Measurements from ENCODE around the gene USP31. TPM values are rescaled to one million over a fixed set of nuclear protein-coding genes. Genes with fewer than 3 reads are reported as not detected.

Gene USP31
- 1.4 and 3.5 TPM in 2 replicates for total RNA-seq (2014; rRNA removed; shearing (Covaris generic); ENCODE audit: low replicate concordance)

DNA sequence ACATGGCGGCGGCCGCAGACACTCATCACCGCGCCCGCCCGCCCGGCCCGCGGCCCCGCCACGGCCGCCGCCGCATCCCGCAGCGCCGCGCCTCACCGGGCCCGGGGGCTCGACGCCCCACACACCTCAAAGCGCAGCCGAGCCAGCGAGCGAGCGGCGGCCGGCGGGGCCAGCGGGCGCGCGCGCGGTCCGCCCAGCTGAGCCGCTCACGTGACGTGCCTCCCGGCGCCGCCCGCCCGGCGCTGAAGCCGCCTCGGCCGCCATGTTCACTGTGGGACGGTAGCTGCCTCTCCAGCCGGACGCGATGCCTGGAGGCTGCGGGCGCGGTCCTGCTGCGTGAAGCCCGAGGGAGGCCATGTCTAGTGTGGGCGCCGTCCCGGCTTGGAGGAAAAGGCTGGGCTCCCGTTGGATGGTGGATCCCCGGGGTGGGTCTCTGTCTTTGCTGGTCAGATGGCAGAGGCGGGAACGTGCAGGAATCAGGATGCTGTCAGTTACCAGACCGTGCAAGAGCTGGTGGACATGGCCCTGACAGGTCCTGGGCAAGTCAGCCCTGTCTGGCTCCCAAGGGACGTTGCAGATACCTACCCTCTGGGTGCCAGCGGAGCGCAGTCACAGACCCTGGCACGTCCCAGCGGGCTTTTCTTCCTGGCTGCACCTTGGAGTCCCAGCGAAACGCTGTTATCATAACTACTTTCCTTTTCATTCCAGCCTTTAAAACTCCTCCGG lies at the start of gene USP31:
TSS of gene USP31 (minus strand) at position 186 of the 726 bp plus-strand sequence. CDS start at position 4, 182 bp downstream.
- Histone ChIP-seq H3K27ac (ENCODE audit: low read length) (no peak within 1 kb of the TSS), H4K20me1 (ENCODE audit: insufficient read depth, low read depth, low read length) (peaks cover 11% of the 10 kb centered on the region), H3K9ac (ENCODE audit: low read length) (peak within 1 kb of the TSS; percentile 64), H3K4me1 (ENCODE audit: low read length) (peaks cover 14% of the 10 kb centered on the region), H3K9me2 (replicated peaks; ENCODE audit: insufficient read depth, low read length) (no peaks in the 10 kb centered on the region), H3K9me3 (ENCODE audit: low read length) (no peaks in the 10 kb centered on the region), H2AFZ (ENCODE audit: low read length) (peak within 1 kb of the TSS; percentile 97), H3K27me3 (ENCODE audit: low read length) (0 out of 2 replicates have a peak, but pooled peaks cover 2% of the 10 kb centered on the region), H3K36me3 (ENCODE audit: insufficient read depth, low read length) (no peaks in the 10 kb centered on the region), H3K79me2 (ENCODE audit: low read length) (no peaks in the 10 kb centered on the region), H3K4me2 (ENCODE audit: low read depth, low read length, poor library complexity, severe bottlenecking) (peak within 1 kb of the TSS; percentile 91), H3K4me3 (ENCODE audit: low read length) (peak within 1 kb of the TSS; percentile 71)
- peak; percentile 97 for DNase-seq

- no peak overlapping the region for H2AFZ ChIP-seq (ENCODE audit: low read length)
- H3K27me3 ChIP-seq (ENCODE audit: low read length), result no peaks in the 10 kb centered on the region
- H3K36me3 ChIP-seq (ENCODE audit: insufficient read depth, low read length), result no peaks in the 10 kb centered on the region
These were observed 47.3 kb upstream of the USP31 start for GRCh38 chr16:23196539-23196938.

DNA sequence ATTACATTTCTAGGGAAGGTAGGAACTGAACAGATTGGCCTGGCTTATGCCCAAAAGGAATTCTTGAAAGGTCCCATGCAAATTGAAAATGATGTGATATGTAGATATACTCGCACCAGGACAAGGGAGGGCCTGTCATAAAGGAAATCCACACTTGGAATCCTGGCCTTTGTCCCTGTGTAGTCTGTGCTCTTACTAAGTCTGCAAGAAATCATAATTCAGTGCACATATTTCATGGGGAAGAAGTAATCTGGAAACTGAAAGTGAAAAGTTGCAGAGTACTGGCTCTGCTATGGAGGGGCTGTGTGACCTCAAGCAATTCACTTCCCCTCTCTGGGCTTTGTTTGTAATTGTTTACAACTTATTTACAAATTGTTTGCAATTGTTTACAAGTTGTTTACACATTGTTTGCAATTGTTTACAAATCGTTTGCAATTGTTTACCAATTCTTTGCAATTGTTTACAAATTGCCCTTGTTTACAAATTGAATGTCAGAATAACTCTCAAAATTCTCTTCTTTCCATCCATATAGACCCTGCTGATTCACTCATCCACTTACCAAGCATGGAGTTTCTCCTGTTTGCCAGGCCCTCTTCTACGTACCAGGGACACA lies 46.2 kb upstream of the USP31 start:
- Histone ChIP-seq H3K4me2 (ENCODE audit: low read depth, low read length, poor library complexity, severe bottlenecking) (no peak overlapping the region), H3K27ac (ENCODE audit: low read length) (no peak overlapping the region), H2AFZ (ENCODE audit: low read length) (no peak overlapping the region), H3K4me3 (ENCODE audit: low read length) (no peak overlapping the region), H3K9me3 (ENCODE audit: low read length) (no peaks in the 10 kb centered on the region), H3K79me2 (ENCODE audit: low read length) (no peaks in the 10 kb centered on the region), H3K36me3 (ENCODE audit: insufficient read depth, low read length) (no peaks in the 10 kb centered on the region), H3K9me2 (replicated peaks; ENCODE audit: insufficient read depth, low read length) (no peaks in the 10 kb centered on the region), H4K20me1 (ENCODE audit: insufficient read depth, low read depth, low read length) (no peaks in the 10 kb centered on the region), H3K27me3 (ENCODE audit: low read length) (no peaks in the 10 kb centered on the region), H3K4me1 (ENCODE audit: low read length) (no peaks in the 10 kb centered on the region), H3K9ac (ENCODE audit: low read length) (no peak overlapping the region)
- no peak for DNase-seq

More at GRCh38 chr16:23196539-23196938, 47.3 kb upstream of the USP31 start:
- Histone ChIP-seq H3K9ac (ENCODE audit: low read length) (no peak overlapping the region), H3K4me2 (ENCODE audit: low read depth, low read length, poor library complexity, severe bottlenecking) (no peak overlapping the region), H3K9me3 (ENCODE audit: low read length) (no peaks in the 10 kb centered on the region), H3K79me2 (ENCODE audit: low read length) (no peaks in the 10 kb centered on the region), H3K4me1 (ENCODE audit: low read length) (no peaks in the 10 kb centered on the region), H3K4me3 (ENCODE audit: low read length) (no peak overlapping the region), H3K27ac (ENCODE audit: low read length) (no peak overlapping the region), H4K20me1 (ENCODE audit: insufficient read depth, low read depth, low read length) (no peaks in the 10 kb centered on the region), H3K9me2 (replicated peaks; ENCODE audit: insufficient read depth, low read length) (no peaks in the 10 kb centered on the region)
- DNase-seq, result no peak

- Histone ChIP-seq H3K36me3 (ENCODE audit: insufficient read depth, low read length) (no peaks in the 10 kb centered on the region), H4K20me1 (ENCODE audit: insufficient read depth, low read depth, low read length) (no peaks in the 10 kb centered on the region), H3K9ac (ENCODE audit: low read length) (no peak overlapping the region), H3K27ac (ENCODE audit: low read length) (no peak overlapping the region), H3K9me3 (ENCODE audit: low read length) (no peaks in the 10 kb centered on the region), H3K4me3 (ENCODE audit: low read length) (no peak overlapping the region), H2AFZ (ENCODE audit: low read length) (no peak overlapping the region), H3K4me2 (ENCODE audit: low read depth, low read length, poor library complexity, severe bottlenecking) (no peak overlapping the region), H3K4me1 (ENCODE audit: low read length) (no peaks in the 10 kb centered on the region), H3K27me3 (ENCODE audit: low read length) (no peaks in the 10 kb centered on the region), H3K79me2 (ENCODE audit: low read length) (no peaks in the 10 kb centered on the region), H3K9me2 (replicated peaks; ENCODE audit: insufficient read depth, low read length) (no peaks in the 10 kb centered on the region)
- DNase-seq, result no peak
These were observed 45.4 kb upstream of the USP31 start for GRCh38 chr16:23194497-23195221.

GRCh38 chr16:23188911-23189310 lies 39.7 kb upstream of the USP31 start:
- Histone ChIP-seq H3K27ac (ENCODE audit: low read length) (no peak overlapping the region), H3K9me2 (replicated peaks; ENCODE audit: insufficient read depth, low read length) (no peaks in the 10 kb centered on the region), H3K79me2 (ENCODE audit: low read length) (no peaks in the 10 kb centered on the region), H3K36me3 (ENCODE audit: insufficient read depth, low read length) (no peaks in the 10 kb centered on the region), H3K4me3 (ENCODE audit: low read length) (no peak overlapping the region), H3K4me2 (ENCODE audit: low read depth, low read length, poor library complexity, severe bottlenecking) (no peak overlapping the region), H2AFZ (ENCODE audit: low read length) (no peak overlapping the region), H3K9ac (ENCODE audit: low read length) (no peak overlapping the region), H3K9me3 (ENCODE audit: low read length) (no peaks in the 10 kb centered on the region), H4K20me1 (ENCODE audit: insufficient read depth, low read depth, low read length) (no peaks in the 10 kb centered on the region), H3K27me3 (ENCODE audit: low read length) (no peaks in the 10 kb centered on the region), H3K4me1 (ENCODE audit: low read length) (peaks cover 5% of the 10 kb centered on the region)
- DNase-seq, result no peak

DNA sequence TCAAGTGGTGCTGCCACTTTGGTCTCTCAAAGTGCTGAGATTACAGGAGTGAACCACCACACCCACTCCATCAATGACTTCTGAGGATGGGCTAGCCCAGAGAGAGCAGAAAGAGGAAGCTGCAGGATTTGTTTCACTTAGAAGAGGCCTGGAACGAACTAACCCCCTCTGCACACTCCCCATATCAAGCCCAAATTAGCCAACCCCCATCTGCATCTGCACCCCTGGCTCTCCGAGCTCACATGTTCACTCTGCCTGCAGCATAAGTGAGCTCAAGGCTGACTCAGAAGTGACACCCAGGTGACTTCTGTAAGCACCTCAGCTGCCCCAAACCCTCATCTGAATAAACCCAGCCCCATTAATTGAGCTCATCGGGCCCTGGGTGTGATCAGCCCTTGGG lies 38.1 kb upstream of the USP31 start:
- DNase-seq, result peak; percentile 52
- Histone ChIP-seq H3K36me3 (ENCODE audit: insufficient read depth, low read length) (no peaks in the 10 kb centered on the region), H3K9me3 (ENCODE audit: low read length) (no peaks in the 10 kb centered on the region), H3K9ac (ENCODE audit: low read length) (no peak overlapping the region), H3K4me3 (ENCODE audit: low read length) (no peak overlapping the region), H3K4me1 (ENCODE audit: low read length) (peaks cover 5% of the 10 kb centered on the region), H4K20me1 (ENCODE audit: insufficient read depth, low read depth, low read length) (no peaks in the 10 kb centered on the region), H3K4me2 (ENCODE audit: low read depth, low read length, poor library complexity, severe bottlenecking) (peak overlapping the region; percentile 2), H3K9me2 (replicated peaks; ENCODE audit: insufficient read depth, low read length) (no peaks in the 10 kb centered on the region), H2AFZ (ENCODE audit: low read length) (no peak overlapping the region), H3K27me3 (ENCODE audit: low read length) (no peaks in the 10 kb centered on the region), H3K79me2 (ENCODE audit: low read length) (no peaks in the 10 kb centered on the region), H3K27ac (ENCODE audit: low read length) (no peak overlapping the region)

DNA sequence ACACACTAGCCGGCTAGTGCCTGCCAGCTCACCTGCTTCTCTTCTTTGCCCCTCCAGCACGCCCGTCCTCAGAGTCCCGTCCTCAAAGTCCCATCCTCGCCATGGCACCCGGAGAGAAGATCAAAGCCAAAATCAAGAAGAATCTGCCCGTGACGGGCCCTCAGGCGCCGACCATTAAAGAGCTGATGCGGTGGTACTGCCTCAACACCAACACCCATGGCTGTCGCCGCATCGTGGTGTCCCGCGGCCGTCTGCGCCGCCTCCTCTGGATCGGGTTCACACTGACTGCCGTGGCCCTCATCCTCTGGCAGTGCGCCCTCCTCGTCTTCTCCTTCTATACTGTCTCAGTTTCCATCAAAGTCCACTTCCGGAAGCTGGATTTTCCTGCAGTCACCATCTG lies 36.9 kb upstream of the USP31 start:
- Histone ChIP-seq H3K79me2 (ENCODE audit: low read length) (no peaks in the 10 kb centered on the region), H3K9me3 (ENCODE audit: low read length) (no peaks in the 10 kb centered on the region), H3K4me1 (ENCODE audit: low read length) (peaks cover 5% of the 10 kb centered on the region), H4K20me1 (ENCODE audit: insufficient read depth, low read depth, low read length) (no peaks in the 10 kb centered on the region), H3K9me2 (replicated peaks; ENCODE audit: insufficient read depth, low read length) (no peaks in the 10 kb centered on the region), H3K9ac (ENCODE audit: low read length) (no peak overlapping the region), H3K36me3 (ENCODE audit: insufficient read depth, low read length) (no peaks in the 10 kb centered on the region), H3K4me3 (ENCODE audit: low read length) (no peak overlapping the region), H3K27me3 (ENCODE audit: low read length) (no peaks in the 10 kb centered on the region), H2AFZ (ENCODE audit: low read length) (no peak overlapping the region), H3K4me2 (ENCODE audit: low read depth, low read length, poor library complexity, severe bottlenecking) (no peak overlapping the region), H3K27ac (ENCODE audit: low read length) (no peak overlapping the region)
- DNase-seq, result no peak

- no peak overlapping the region for H2AFZ ChIP-seq (ENCODE audit: low read length)
- H3K9me3 ChIP-seq (ENCODE audit: low read length), result no peaks in the 10 kb centered on the region
- peaks cover 5% of the 10 kb centered on the region for H3K4me1 ChIP-seq (ENCODE audit: low read length)
- H4K20me1 ChIP-seq (ENCODE audit: insufficient read depth, low read depth, low read length), result no peaks in the 10 kb centered on the region
- H3K9ac ChIP-seq (ENCODE audit: low read length), result no peak overlapping the region
- no peak overlapping the region for H3K4me2 ChIP-seq (ENCODE audit: low read depth, low read length, poor library complexity, severe bottlenecking)
- no peaks in the 10 kb centered on the region for H3K79me2 ChIP-seq (ENCODE audit: low read length)
- no peak overlapping the region for H3K4me3 ChIP-seq (ENCODE audit: low read length)
- no peaks in the 10 kb centered on the region for H3K36me3 ChIP-seq (ENCODE audit: insufficient read depth, low read length)
- no peak overlapping the region for H3K27ac ChIP-seq (ENCODE audit: low read length)
- no peaks in the 10 kb centered on the region for H3K9me2 ChIP-seq (replicated peaks; ENCODE audit: insufficient read depth, low read length)
- DNase-seq, result no peak
- no peaks in the 10 kb centered on the region for H3K27me3 ChIP-seq (ENCODE audit: low read length)
These were observed 36.4 kb upstream of the USP31 start for GRCh38 chr16:23185656-23186055.

Measured in Karpas-422 (cell line).